PC-9 (cell line): Measurements from ENCODE around the gene CHRNG. TPM values are rescaled to one million over a fixed set of nuclear protein-coding genes. Genes with fewer than 3 reads are reported as not detected.

Experiments used
- BruUV-seq: library from RNA; stranded (reverse); fragments of 400-500 nt; replicated peaks from 2 replicates; lab custom pipeline; 2021; lab: Mats Ljungman, UMichigan
- CTCF ChIA-PET: fragments of 300-600 bp; sonication (Branson Sonifier 250); formaldehyde crosslinking; loops from one replicate; lab custom pipeline; 2022; ENCODE audit warnings: antibody characterized with exemption; lab: Charles Lee
- POLR2A ChIA-PET: fragments of 300-600 bp; sonication (Branson Sonifier 250); formaldehyde crosslinking; loops from one replicate; lab custom pipeline; 2022; ENCODE audit warnings: antibody characterized with exemption; ENCODE audit not compliant: unreplicated experiment; lab: Charles Lee
- DNase-seq, 2 experiments: peaks; one replicate each; pipeline versions ENCODE4 v3.0.0 to v3.0.0-alpha.2; 2015 to 2022; ENCODE audit warnings: mixed read lengths in 1 of 2
- H2AFZ ChIP-seq: fragments of 200-600 bp; sonication (generic); 2 replicates; pipeline ENCODE4 v1.8.1; 2017; ENCODE audit warnings: antibody characterized with exemption
- H3F3A ChIP-seq: fragments of 200-600 bp; sonication (generic); 2 replicates; pipeline ENCODE4 v1.8.1; 2017; ENCODE audit warnings: antibody characterized with exemption, mild to moderate bottlenecking, low read depth; ENCODE audit not compliant: insufficient read depth
- H3K27ac ChIP-seq: fragments of 200-600 bp; sonication (generic); 2 replicates; pipeline ENCODE4 v1.6.1; 2016; ENCODE audit warnings: mixed run types
- H3K27me3 ChIP-seq: fragments of 200-600 bp; sonication (generic); 2 replicates; pipeline ENCODE4 v1.6.1; 2016; ENCODE audit warnings: low read depth, mixed run types; ENCODE audit not compliant: insufficient read depth
- H3K36me3 ChIP-seq: fragments of 200-600 bp; sonication (generic); 2 replicates; pipeline ENCODE4 v1.6.1; 2016; ENCODE audit warnings: low read depth, mixed run types
- H3K4me1 ChIP-seq: fragments of 200-600 bp; sonication (generic); replicated peaks from 2 replicates; pipeline ENCODE4 v1.6.1; 2016; ENCODE audit warnings: mixed run types; ENCODE audit not compliant: insufficient read depth
- H3K4me2 ChIP-seq: fragments of 200-600 bp; sonication (generic); 2 replicates; pipeline ENCODE4 v1.6.1; 2017; ENCODE audit warnings: mixed run types
- H3K4me3 ChIP-seq: fragments of 200-600 bp; sonication (generic); 2 replicates; pipeline ENCODE4 v1.6.1; 2016; ENCODE audit warnings: mixed run types
- H3K79me2 ChIP-seq: fragments of 200-600 bp; sonication (generic); 2 replicates; pipeline ENCODE4 v1.6.1; 2017; ENCODE audit warnings: low read depth, mixed run types
- H3K9me2 ChIP-seq: fragments of 200-600 bp; sonication (generic); 2 replicates; pipeline ENCODE4 v1.8.1; 2017; ENCODE audit warnings: mild to moderate bottlenecking; ENCODE audit not compliant: insufficient read depth
- H3K9me3 ChIP-seq: fragments of 200-600 bp; sonication (generic); 2 replicates; pipeline ENCODE4 v1.8.1; 2016; ENCODE audit warnings: low read depth; ENCODE audit not compliant: insufficient read depth
- H4K20me1 ChIP-seq: fragments of 200-600 bp; sonication (generic); 2 replicates; pipeline ENCODE4 v1.8.1; 2017; ENCODE audit not compliant: insufficient read depth
- EZH2 ChIP-seq: fragments of 200-600 bp; sonication (generic); IDR thresholded peaks from 2 replicates; pipeline ENCODE4 v1.8.0; 2017; ENCODE audit warnings: antibody characterized with exemption, low read depth
- intact Hi-C: fragments of 100-400 bp; cut with micrococcal nuclease; formaldehyde crosslinking; loops from one replicate; pipeline ENCODE4 v1.10.0; 2022; ENCODE audit not compliant: unreplicated experiment
- total RNA-seq: library from RNA; stranded (reverse); gene quantifications from 2 replicates; pipeline ENCODE4 v1.2.3, GENCODE V29; 2021
- TF ChIP-seq, protein P1 (sequence below): fragments of 200-600 bp; sonication (generic); conservative IDR thresholded peaks from 2 replicates; pipeline ENCODE4 v1.6.1; 2017; ENCODE audit warnings: mixed run types, antibody characterized with exemption, mild to moderate bottlenecking, moderate library complexity

CHRNG gene
- total RNA-seq, 1 experiment from 2014 or later, result not detected

DNA sequence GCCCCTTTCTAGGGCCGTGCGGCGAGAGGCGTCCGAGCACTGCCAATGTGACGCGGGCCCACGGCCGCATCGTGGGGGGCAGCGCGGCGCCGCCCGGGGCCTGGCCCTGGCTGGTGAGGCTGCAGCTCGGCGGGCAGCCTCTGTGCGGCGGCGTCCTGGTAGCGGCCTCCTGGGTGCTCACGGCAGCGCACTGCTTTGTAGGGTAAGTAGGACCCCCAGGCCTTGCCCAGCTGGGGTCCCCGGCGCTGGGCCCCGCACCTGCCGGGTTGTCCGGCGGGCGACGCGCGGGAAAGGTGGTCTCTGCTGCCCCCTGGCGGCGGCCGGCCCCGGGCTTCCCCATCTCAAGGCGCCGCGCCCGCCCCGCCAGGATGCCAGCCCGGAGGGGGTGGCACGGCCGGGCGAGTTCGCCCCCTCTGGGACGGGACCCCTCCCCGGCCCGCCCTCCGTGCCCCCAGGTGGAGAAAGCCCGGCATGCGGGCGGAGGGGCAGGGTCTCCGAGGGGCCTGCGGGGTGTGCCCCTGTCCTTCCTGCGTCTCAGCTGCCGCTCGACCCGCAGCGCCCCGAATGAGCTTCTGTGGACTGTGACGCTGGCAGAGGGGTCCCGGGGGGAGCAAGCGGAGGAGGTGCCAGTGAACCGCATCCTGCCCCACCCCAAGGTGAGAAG, 17.4 kb upstream of the CHRNG start:
- no peaks in the 10 kb centered on the region for H3K4me1 ChIP-seq
- ChIA-PET POLR2A (no interaction called here), CTCF (interaction anchor here (0.6 kb wide), 2 partner anchors 70 to 638 kb away, joined by 3 to 7 read pairs; no protein-coding TSS in a partner anchor)
- no TSS peak for BruUV-seq
- H3K36me3 ChIP-seq, result no peaks in the 10 kb centered on the region
- H4K20me1 ChIP-seq, result no peaks in the 10 kb centered on the region
- H3K79me2 ChIP-seq, result no peaks in the 10 kb centered on the region
- H3K4me3 ChIP-seq, result no peak overlapping the region
- no peak overlapping the region for H2AFZ ChIP-seq
- no peak overlapping the region for H3K27ac ChIP-seq
- H3K9me2 ChIP-seq, result no peaks in the 10 kb centered on the region
- TF ChIP-seq EZH2, result no peak
- TF ChIP-seq, protein P1, sequence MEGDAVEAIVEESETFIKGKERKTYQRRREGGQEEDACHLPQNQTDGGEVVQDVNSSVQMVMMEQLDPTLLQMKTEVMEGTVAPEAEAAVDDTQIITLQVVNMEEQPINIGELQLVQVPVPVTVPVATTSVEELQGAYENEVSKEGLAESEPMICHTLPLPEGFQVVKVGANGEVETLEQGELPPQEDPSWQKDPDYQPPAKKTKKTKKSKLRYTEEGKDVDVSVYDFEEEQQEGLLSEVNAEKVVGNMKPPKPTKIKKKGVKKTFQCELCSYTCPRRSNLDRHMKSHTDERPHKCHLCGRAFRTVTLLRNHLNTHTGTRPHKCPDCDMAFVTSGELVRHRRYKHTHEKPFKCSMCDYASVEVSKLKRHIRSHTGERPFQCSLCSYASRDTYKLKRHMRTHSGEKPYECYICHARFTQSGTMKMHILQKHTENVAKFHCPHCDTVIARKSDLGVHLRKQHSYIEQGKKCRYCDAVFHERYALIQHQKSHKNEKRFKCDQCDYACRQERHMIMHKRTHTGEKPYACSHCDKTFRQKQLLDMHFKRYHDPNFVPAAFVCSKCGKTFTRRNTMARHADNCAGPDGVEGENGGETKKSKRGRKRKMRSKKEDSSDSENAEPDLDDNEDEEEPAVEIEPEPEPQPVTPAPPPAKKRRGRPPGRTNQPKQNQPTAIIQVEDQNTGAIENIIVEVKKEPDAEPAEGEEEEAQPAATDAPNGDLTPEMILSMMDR, result peak; percentile 75
- H3F3A ChIP-seq, result no peaks in the 10 kb centered on the region
- H3K9me3 ChIP-seq, result no peaks in the 10 kb centered on the region
- peak in 1 of 2 experiments; percentile 58 for DNase-seq
- no peak overlapping the region for H3K4me2 ChIP-seq
- intact Hi-C loops, result loop anchor here (2.0 to 10.0 kb wide), 3 partner anchors 75 to 617 kb away; no protein-coding TSS in a partner anchor
- H3K27me3 ChIP-seq, result peaks cover 55% of the 10 kb centered on the region

- Histone ChIP-seq H3K27me3 (peaks cover 55% of the 10 kb centered on the region), H3K36me3 (no peaks in the 10 kb centered on the region), H3K4me2 (no peak overlapping the region), H3K9me2 (no peaks in the 10 kb centered on the region), H3K9me3 (no peaks in the 10 kb centered on the region), H2AFZ (no peak overlapping the region), H3F3A (no peaks in the 10 kb centered on the region), H3K27ac (no peak overlapping the region), H3K4me1 (no peaks in the 10 kb centered on the region), H3K4me3 (no peak overlapping the region), H3K79me2 (no peaks in the 10 kb centered on the region), H4K20me1 (no peaks in the 10 kb centered on the region)
- BruUV-seq, result no TSS peak
- DNase-seq, result no peak
- intact Hi-C loops, result loop anchor here (2.0 to 10.0 kb wide), 3 partner anchors 76 to 618 kb away; no protein-coding TSS in a partner anchor
- CTCF ChIA-PET, result interaction anchor here (0.6 kb wide), 2 partner anchors 70 to 606 kb away, joined by 4 to 7 read pairs; no protein-coding TSS in a partner anchor
- TF ChIP-seq, protein P1, result no peak; the same call in 1 of the 2 replicates
- no peak for TF ChIP-seq EZH2
- POLR2A ChIA-PET, result no interaction called here
Measured at GRCh38 chr2:232522623-232523401, 16.7 kb upstream of the CHRNG start.

DNA sequence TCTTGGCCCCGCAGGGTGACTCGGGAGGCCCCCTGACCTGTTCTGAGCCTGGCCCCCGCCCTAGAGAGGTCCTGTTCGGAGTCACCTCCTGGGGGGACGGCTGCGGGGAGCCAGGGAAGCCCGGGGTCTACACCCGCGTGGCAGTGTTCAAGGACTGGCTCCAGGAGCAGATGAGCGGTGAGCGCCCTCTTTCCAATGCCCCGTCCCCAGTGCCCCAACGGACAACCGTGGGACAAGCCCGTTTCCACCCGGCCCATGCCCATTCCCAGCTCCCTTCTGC, 16.1 kb upstream of the CHRNG start:
- ChIA-PET POLR2A (no interaction called here), CTCF (interaction anchor here (0.6 kb wide), 1 partner anchor 606 kb away, joined by 4 read pairs; no protein-coding TSS in a partner anchor)
- H4K20me1 ChIP-seq, result no peaks in the 10 kb centered on the region
- BruUV-seq, result no TSS peak
- DNase-seq, result no peak
- no peaks in the 10 kb centered on the region for H3K36me3 ChIP-seq
- H3K27ac ChIP-seq, result no peak overlapping the region
- H3K4me3 ChIP-seq, result no peak overlapping the region
- no peaks in the 10 kb centered on the region for H3K9me2 ChIP-seq
- no peak overlapping the region for H3K4me2 ChIP-seq
- H3K79me2 ChIP-seq, result no peaks in the 10 kb centered on the region
- no peaks in the 10 kb centered on the region for H3K4me1 ChIP-seq
- H2AFZ ChIP-seq, result no peak overlapping the region
- H3K27me3 ChIP-seq, result peaks cover 51% of the 10 kb centered on the region
- no peaks in the 10 kb centered on the region for H3K9me3 ChIP-seq
- intact Hi-C loops, result loop anchor here (2.0 to 10.0 kb wide), 3 partner anchors 77 to 619 kb away; no protein-coding TSS in a partner anchor
- TF ChIP-seq EZH2, result no peak
- TF ChIP-seq, protein P1, result no peak
- no peaks in the 10 kb centered on the region for H3F3A ChIP-seq
